ENCODE results near the gene TGFA.
A peak's percentile ranks its signal among the peaks of the same experiment; 100 is the strongest.
"Not testable (repeated sequence)": the region's sequence is repeated elsewhere in the genome, so short reads cannot be mapped to it uniquely, and the experiment has no call there.

TGFA gene

GRCh38 chr2:70496819-70497218 is 56.8 kb downstream of the TGFA start:
- no peak for DNase-seq

DNA sequence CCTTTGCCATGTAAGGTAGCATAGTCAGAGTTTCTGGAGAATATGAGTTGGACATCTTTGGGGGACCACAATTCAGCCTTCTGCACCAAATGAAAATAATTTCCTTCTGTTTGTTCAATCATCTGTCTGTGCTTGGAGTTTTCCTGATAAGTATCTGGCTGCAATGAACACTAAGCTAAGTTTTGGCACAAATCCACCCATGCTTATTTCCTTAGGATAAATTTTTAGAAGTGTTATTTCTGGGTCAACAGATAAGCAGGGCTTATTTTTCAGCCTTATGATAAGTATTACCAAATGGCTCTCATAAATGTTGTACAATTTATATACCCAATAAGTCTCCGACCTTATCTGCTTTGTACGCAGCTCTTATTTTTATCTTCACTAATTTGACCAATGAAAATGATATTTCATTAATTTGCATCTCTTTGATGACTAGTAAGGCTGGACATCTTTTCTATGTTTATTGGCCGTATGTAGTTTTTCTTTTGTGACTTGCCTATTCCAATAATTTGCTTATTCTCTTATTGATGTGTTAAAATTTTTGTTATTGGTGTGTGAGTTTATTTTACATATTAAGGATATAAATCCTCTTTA is 59.2 kb downstream of the TGFA start:
- DNase-seq = no peak

GRCh38 chr2:70490381-70490780 is 63.2 kb downstream of the TGFA start:
- no peak for DNase-seq

GRCh38 chr2:70489165-70489564 is 64.5 kb downstream of the TGFA start:
- DNase-seq = no peak

GRCh38 chr2:70484086-70484485 is 69.5 kb downstream of the TGFA start:
- no peak for DNase-seq

GRCh38 chr2:70482401-70482800 is 71.2 kb downstream of the TGFA start:
- no peak for DNase-seq

DNA sequence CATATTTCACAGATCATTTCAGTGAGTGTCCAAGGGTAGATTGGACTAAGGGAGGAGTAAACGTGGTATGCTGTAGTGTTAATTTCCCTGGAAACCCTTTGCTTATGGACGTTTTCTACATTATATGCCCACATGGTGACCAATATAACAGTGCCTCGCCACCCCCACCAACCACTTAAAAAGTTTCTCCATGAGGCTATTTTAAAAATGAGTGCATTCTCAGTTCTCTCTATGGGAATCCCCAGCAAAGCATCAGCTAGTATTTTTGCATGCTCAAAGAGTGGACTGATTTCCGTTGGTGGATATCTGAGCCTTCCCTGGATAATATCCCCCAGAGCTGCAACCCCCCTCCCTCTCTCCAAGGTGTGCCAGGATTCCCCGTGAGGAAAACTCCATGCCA is 73.2 kb downstream of the TGFA start:
- DNase-seq = no peak

DNA sequence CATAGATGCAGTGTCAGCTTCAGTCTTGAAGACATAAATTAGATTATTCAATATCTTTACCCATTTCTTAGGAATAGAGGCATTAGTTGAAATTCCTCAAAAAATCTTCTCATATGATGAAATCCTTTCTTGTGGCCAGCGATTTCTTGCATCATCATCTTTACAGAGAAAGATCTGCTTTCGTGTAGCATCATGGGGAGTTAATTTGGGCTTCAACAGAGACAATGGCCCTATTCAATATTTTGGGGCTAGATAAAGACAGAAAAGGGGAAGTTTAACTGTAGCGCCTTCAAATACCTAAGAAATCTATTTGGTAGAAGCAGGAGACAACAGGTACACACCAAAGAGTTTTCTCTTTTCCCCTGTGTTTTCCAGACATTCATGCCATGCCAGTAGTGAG is 73.8 kb downstream of the TGFA start:
- peak; percentile 68 for DNase-seq

GRCh38 chr2:70477441-70477844 is 76.2 kb downstream of the TGFA start:
- DNase-seq = no peak

DNA sequence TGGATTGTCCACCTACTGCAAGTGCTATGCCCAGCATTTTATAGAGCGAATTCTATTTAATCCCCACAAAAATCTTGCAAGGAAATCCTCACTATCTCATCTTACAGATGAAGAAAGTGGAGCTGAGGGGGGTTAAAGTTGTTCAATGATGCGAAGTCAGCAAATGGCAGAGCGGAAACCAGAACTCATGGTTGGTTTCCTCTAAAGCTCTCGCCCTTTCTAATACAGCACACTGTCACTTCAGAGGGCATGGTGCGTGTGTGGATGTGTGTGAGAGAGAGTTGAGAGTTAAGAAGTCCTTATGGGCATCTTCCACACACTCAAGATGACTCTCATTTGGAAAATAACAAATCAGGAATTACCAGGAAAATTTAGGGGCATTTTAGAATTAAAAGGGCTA is 78.4 kb downstream of the TGFA start:
- peak; percentile 22 for DNase-seq

DNA sequence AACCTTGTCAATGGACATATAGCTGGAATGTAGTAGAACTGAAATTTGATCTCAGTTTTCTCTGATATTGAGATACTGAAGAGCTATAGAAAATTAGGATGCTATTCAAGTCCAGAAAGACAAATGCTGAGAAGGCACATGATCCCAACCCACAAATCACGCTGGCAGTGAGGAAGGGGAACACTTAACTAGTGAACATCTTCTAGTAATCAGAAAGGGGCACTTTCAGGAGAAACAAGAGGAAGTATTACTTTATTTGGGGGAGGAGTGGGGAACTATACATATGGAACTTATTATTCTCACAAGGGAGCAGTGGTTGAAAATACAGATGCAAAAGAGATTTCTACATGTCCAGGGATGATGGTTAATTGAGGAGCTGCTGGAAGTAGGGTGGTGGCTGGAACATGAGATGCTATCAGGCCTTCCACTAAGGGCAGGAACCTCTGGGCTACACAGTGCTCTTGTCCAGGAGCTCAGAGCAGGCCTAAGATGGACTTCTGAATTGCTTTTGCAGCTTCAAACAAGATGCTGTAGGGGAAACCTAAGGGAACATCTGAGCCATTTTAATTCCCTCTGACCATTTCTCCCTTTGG is 79.3 kb downstream of the TGFA start:
- DNase-seq = peak; percentile 62

- DNase-seq = peak; percentile 47
Observed at GRCh38 chr2:70473101-70473722, 80.4 kb downstream of the TGFA start.

DNA sequence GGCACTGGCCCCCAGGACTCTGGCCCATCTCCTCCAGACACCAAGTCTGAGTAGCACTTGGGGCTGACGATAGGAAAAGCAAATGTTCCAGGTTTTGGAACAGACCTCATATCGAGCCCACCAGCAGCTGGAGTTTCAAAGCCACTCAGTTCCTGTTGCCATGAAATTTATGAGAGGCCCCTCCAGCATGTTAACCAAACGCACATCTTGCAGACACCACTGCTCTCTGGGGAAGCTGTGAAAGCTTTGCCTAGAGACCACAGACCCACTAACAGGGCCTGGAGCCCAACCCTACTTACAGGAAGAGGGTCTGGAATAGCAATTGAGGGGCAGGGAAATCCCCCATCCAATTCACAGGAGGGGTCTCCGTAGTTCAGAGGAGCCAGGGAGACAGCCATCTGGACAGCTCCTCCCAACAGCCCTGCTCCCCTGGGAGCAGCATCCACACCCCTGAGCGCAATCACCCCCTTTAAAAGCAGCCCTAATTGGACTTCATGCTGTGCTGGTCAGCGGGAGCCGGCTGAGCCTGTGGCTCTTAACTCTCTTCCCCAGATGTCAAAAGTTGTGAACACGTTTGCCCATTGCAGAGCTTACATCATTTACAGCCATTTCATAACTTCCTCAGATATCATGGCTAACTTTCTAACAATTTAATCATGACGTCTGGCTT is 81.3 kb downstream of the TGFA start:
- DNase-seq = peak; percentile 74

DNA sequence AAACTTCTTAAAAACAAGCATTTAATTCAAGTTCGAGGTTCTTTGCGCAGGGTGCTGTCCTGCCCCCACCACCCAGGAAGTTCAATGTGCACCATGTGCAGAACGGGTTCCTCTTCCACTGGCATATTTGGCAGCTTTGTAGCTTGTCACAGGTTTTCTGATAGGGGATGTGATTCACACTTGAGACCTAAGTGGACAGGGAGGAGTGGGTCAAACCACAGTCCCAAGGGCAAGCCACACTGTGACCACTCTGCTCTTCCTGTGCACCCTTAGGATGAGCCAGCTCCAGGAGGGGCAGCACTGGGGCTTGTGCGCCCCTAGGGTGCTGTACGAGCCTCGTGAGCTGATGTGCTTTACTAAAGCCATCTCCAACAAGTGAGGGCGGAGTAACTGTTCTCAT is 82.5 kb downstream of the TGFA start:
- peak; percentile 46 for DNase-seq

GRCh38 chr2:70469961-70470360 is 83.7 kb downstream of the TGFA start:
- no peak for DNase-seq

DNA sequence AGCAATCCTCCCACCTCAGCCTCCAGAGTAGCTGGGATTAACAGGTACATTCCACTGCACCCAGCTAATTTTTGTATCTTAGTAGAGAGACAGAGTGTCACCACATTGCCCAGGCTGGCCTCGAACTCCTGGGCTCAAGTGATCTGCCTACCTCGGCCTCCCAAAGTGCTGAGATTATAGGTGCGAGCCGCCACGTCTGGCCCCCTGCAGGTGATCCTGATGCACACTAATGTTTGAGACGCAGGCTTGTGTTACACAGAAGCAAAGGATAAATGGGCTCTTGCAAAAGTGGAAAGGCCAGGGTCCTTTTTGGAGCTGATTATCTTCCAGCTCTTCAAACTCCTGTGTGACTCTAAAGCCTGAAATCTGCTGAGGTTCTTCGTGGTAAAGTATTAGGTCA is 84.2 kb downstream of the TGFA start:
- DNase-seq = no peak

GRCh38 chr2:70468878-70469277 is 84.7 kb downstream of the TGFA start:
- no peak for DNase-seq

DNA sequence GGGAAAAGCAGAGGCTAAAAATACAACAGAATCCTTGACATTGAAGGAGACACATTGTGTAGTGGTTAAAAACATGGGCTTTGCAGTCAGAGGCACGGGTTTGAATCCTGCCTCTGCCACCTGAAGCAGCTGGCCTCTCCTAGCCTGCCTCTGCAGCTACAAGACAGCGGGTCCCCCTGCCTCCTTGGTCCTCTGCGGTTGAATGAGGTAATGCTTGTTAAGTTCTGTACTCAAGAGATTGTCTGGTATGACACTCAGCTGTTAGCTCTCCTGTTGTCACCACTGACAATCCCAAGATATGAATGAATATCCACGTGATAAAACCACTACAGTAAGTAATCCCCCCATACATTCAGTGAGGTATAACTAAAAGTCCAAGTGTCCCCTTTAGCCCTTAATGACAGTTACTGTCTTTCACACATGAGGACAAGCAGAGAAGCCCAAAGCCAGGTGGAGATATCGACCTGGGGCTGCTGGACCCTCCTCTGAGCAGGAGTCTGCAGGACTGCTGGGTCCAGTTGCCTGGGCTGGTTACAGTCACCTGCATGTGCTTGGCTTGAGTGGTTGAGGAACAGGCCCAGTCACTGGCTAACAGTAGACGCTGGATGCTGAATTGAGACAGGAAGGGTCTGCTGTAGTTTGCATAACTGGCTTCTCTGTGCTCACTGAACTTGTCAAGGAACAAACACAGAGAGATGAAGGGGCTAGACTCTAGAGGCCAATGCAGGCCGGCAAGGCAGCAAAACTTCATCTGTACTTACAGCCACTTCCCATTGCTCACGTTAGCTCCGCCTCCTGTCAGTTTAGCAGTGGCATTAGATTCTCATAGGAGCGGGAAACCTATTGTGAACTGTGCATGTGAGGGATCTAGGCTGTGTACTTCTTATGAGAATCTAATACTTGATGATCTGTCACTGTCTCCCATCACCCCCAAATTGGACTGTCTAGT is 85.5 kb downstream of the TGFA start:
- DNase-seq = no peak

- DNase-seq = no peak
Observed at GRCh38 chr2:70467237-70467636, 86.4 kb downstream of the TGFA start.

GRCh38 chr2:70466647-70467046 is 87.0 kb downstream of the TGFA start:
- not testable (repeated sequence) for DNase-seq

DNA sequence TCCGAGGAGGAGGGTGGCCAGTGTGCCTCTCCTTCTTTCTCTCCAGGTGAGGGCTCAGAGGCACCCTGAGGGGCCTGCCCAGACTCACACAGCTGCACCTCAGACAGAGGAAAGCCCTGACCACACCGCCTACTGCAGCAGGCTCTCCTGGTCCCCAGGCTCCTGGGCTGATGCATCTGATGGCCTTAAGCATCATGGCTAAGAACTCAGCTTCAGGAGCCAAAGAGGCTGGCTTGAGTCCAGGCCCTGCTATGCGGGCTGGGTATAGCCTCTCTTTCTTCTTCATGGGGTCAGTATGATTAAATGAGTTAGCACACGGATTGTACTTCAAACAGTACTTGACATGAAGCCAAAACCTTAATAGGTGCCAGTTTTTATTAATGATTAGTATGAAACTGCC is 89.6 kb downstream of the TGFA start:
- DNase-seq = no peak

DNA sequence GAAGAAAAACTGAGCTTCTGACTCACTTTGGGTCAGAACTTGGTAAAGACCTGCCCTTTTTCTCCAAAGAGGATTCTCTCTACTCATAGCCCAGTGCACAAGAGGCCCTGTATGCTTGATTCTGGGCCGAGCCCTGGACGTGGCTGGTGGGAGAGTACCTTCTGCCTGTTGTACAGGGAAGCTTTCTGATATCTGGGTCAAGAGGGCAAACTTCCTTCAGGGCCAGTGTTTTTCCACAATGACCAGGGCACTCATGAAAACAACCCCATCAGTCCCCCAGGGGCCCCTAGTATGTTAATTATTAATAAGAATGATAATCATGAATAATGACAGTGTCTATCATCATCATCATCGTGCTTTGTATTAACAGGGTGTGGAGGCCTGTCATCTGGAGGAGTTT is 90.0 kb downstream of the TGFA start:
- DNase-seq = no peak

All from suppressor macrophage treated with lipopolysaccharide for 4 hours (primary cell).